BLaER1 treated with 17β-estradiol and CSF1 and Interleukin-3, amounts not matched to agents 10 nM and 100 nM (cell line): ENCODE measurements around the gene RGPD5.
A peak's percentile ranks its signal among the peaks of the same experiment; 100 is the strongest.
"Not testable (repeated sequence)": the region's sequence is repeated elsewhere in the genome, so short reads cannot be mapped to it uniquely, and the experiment has no call there.

ENCODE experiments used
- H3K27ac ChIP-seq, 11 experiments: shearing (Covaris generic); formaldehyde crosslinking; 2 replicates each; pipeline ENCODE4 v1.8.1; 2022
- H3K27me3 ChIP-seq, 11 experiments: shearing (Covaris generic); formaldehyde crosslinking; 2 replicates each; pipeline ENCODE4 v1.8.1; 2022
- H3K36me3 ChIP-seq, 11 experiments: shearing (Covaris generic); formaldehyde crosslinking; 2 replicates each; pipeline ENCODE4 v1.8.1; 2022
- H3K4me1 ChIP-seq, 10 experiments: shearing (Covaris generic); formaldehyde crosslinking; 2 replicates each; pipeline ENCODE4 v1.8.1; 2022
- H3K4me2 ChIP-seq, 11 experiments: shearing (Covaris generic); formaldehyde crosslinking; 2 replicates each; pipeline ENCODE4 v1.8.1; 2022
- H3K4me3 ChIP-seq, 10 experiments: shearing (Covaris generic); formaldehyde crosslinking; 2 replicates each; pipeline ENCODE4 v1.8.1; 2022
- H3K9ac ChIP-seq, 11 experiments: shearing (Covaris generic); formaldehyde crosslinking; 2 replicates each; pipeline ENCODE4 v1.8.1; 2022
- H3K9me3 ChIP-seq, 11 experiments: shearing (Covaris generic); formaldehyde crosslinking; replicated peaks in 1 of 11; 2 replicates each; pipeline ENCODE4 v1.8.1; 2022
- H4K20me1 ChIP-seq, 11 experiments: shearing (Covaris generic); formaldehyde crosslinking; 2 replicates each; pipeline ENCODE4 v1.8.1; 2022

Gene RGPD5

DNA sequence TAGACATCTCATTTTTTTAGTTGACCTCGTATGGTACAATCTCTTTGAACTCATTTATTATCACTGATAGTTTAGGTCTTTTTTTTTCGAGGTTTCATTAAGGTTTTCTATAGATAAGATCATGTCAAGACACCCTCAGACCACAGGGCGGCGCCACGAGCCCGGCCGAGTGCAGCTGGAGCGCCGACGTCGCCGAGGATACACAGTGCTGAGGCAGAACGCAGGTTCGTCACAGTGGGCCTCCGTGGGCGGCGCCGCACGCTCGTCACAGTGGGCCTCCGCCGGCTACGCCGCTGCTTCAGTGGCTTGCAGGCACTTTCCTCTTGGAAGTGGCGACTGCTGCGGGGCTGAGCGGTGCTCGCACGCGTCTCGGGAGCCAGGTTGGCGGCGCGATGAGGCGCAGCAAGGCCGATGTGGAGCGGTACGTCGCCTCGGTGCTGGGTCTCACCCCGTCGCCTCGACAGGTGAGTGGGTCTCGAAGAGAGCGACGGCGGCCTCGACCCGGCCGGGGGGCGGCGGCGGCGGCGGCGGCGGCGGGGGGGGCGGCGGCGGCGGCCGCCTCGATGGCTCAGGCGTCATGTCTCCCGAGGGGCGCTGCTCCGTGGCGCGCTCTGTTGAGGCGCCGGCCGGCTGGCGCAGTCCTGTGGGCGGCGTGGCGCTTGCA lies at the start of gene RGPD5:
Gene RGPD5 (plus strand): TSS at position 232 of the 664 bp plus-strand sequence. CDS start 161 bp downstream, at position 393.
- H3K9ac ChIP-seq, H3K4me1 ChIP-seq, H3K27me3 ChIP-seq, H4K20me1 ChIP-seq, H3K36me3 ChIP-seq, H3K27ac ChIP-seq, H3K4me3 ChIP-seq, H3K4me2 ChIP-seq, H3K9me3 ChIP-seq: not testable (repeated sequence)

DNA sequence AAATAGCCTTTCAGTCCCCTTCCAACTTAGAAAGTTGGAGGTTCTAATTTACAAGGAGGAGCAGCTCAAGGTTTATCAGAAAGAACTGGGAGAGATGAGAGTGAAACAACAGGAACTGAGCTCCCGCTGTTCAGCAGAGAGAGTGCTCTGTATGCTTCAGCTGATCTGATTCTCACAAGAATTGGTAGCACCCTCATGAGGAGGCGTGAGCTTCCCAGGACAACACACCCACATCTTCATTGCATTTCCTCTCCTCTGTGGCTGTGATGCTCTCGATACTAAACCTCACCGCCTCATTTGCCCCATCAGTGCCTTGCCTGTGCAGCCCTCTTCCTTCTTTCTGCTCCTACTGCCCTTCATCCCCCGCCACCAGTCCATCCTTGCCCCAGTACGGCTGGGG lies 42.5 kb upstream of the RGPD5 start:
- H3K27ac ChIP-seq, H3K9ac ChIP-seq, H3K4me3 ChIP-seq, H3K4me2 ChIP-seq, H3K9me3 ChIP-seq, H3K36me3 ChIP-seq, H3K4me1 ChIP-seq, H3K27me3 ChIP-seq, H4K20me1 ChIP-seq: not testable (repeated sequence)

DNA sequence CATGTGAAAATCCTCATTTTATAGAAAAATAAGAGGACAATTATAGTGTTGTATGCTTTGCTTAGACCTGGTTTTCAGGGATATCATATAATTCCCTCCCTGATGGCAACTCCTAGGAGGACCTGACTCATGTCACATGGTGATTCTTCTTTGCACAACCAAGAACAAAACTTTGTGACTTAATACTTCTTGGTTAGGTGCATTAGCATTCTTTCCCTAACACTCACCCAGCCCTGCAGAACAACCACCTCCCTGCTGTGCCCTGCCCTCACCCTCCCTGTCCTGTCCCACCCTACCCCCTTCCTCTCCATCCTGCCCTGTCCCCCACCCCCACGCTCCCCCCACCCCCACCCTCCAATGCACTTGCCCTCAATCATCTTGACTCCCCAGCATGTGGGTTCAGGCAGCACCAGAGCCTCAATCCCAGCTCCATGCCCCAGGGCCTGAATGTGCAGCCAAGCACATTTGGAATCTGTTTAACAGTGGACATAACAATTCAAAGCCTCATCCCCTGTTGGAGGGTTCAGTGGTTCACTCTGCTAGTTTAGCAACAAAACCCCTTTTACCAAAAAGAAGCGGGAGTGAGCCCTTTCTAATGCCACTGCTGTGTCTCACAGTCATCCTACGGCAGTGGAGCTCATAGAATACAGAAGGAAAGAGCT lies 36.8 kb upstream of the RGPD5 start:
- not testable (repeated sequence) for H3K4me3 ChIP-seq, H3K9me3 ChIP-seq, H3K9ac ChIP-seq, H3K4me1 ChIP-seq, H3K36me3 ChIP-seq, H3K4me2 ChIP-seq, H4K20me1 ChIP-seq, H3K27ac ChIP-seq
- peaks cover 0 to 19% (median 13%) of the 10 kb centered on the region in 11 experiments; a peak in 16 of 22 replicates for H3K27me3 ChIP-seq

DNA sequence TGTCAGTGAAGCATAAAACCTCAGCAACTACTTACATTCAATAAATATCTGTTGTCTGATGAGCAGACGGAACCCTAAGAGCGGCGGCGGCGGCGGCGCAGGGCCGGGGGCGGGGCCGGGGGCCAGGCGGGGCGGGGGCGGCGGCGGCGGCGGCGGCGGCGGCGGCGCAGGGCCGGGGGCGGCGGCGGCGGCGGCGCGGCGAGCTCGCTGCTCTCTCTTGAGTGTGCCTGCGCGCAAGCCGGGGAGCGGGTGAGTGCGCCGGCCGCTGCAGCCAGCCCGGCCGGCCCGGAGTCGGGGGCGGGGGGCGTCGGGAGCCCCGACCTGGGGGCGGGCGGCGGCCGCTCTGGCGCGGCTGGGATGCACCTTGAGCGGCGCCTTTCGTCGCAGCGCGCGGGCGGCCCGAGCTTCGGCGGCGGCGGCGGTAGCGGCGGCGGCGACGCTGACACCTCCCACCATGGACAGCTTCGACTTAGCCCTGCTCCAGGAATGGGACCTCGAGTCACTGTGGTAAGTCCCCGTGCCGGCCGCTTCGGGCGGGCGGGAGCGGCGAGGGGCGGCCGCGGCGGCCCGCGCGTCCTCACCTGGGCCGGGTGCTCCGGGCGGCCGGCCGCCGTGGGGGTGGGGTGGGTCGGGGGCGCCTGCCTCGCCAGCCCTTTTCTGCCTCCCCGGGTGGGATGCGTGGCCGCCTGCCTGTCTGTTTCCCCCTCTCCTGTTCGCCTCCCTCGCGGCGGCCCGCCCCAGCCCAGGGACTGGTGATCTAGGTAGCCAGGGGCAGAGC lies 33.7 kb upstream of the RGPD5 start:
- Histone ChIP-seq H3K27me3 (peaks cover 0 to 26% (median 15%) of the 10 kb centered on the region in 11 experiments; a peak in 17 of 22 replicates), H3K4me3 (peak overlapping the region in 5 of 10 experiments; percentile 26 to 46 (median 32); a peak in 4 of 20 replicates), H3K4me2 (peak overlapping the region in 2 of 11 experiments; percentile 21 to 34; a peak in 1 of 22 replicates)
- H3K4me1 ChIP-seq, H3K9me3 ChIP-seq, H3K9ac ChIP-seq, H4K20me1 ChIP-seq, H3K27ac ChIP-seq, H3K36me3 ChIP-seq: not testable (repeated sequence)

DNA sequence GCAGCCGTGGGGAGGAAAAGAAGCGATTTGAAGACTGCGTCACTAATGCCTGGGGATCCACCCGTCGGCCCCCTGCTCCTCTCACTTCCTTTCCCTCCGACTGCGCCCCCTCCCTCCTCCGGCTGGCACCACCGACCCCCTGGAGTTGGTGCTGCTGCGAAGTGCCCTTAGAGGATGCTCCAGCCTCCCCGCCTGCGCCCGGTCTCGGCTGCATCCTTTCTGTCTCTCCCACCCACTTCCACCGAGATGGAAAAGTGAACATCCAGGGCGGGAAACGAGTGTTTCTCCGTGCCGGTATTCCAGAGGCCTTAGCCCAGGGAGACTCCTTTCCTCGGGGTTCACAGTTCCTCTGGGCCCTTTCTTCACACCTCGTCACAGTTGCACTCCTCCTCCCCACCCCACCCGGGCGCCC lies 33.1 kb upstream of the RGPD5 start:
- not testable (repeated sequence) for H4K20me1 ChIP-seq, H3K4me2 ChIP-seq, H3K9ac ChIP-seq, H3K36me3 ChIP-seq, H3K27ac ChIP-seq, H3K4me1 ChIP-seq, H3K9me3 ChIP-seq, H3K4me3 ChIP-seq
- peaks cover 0 to 26% (median 15%) of the 10 kb centered on the region in 11 experiments; a peak in 17 of 22 replicates for H3K27me3 ChIP-seq

DNA sequence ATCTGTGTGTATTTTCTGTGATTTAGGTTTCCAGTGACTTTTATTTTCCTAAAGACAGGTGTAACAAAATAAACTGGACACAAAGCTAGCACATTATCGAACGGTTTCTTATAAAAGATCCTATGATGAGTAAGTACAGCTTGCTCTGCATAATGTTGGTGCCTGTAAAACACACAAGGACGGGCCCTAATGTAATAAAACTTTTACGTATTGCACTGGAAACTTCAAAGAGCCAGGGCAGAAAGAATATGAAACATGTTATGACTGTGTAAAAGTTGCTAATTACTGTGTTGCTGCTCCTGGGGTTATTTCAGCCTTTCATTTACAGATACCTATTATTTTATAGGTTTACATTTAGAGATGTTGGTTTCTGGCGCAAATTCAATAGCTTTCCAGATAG lies 32.1 kb upstream of the RGPD5 start:
- H3K9ac ChIP-seq, H3K9me3 ChIP-seq, H3K4me2 ChIP-seq, H3K27ac ChIP-seq, H3K4me1 ChIP-seq, H3K4me3 ChIP-seq, H4K20me1 ChIP-seq, H3K36me3 ChIP-seq: not testable (repeated sequence)
- H3K27me3 ChIP-seq = peaks cover 0 to 26% (median 15%) of the 10 kb centered on the region in 11 experiments; a peak in 17 of 22 replicates

DNA sequence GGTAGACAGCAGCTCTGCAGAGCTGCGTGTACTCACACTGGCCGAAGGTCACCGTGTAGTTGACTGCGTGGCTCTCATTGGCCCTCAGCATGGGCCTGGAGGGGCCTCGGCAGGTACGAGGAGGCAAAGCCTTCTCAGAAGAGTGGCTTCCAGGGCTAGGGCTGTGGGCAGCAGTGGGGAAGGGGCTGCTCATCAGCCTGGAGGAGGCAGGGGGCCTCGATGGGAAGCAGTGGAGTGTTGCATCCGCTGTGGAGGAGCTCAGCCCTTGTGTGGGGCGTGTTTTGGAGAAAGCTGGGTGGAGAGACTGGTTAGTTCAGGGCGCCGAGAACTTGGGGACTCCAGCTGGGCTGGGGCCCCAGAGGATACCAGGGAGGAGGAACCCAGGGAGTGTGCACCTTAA lies 28.0 kb upstream of the RGPD5 start:
- H3K4me1 ChIP-seq, H3K36me3 ChIP-seq, H3K4me3 ChIP-seq, H4K20me1 ChIP-seq, H3K27ac ChIP-seq, H3K9ac ChIP-seq, H3K9me3 ChIP-seq, H3K4me2 ChIP-seq: not testable (repeated sequence)
- peaks cover 0 to 18% (median 15%) of the 10 kb centered on the region in 11 experiments; a peak in 17 of 22 replicates for H3K27me3 ChIP-seq

DNA sequence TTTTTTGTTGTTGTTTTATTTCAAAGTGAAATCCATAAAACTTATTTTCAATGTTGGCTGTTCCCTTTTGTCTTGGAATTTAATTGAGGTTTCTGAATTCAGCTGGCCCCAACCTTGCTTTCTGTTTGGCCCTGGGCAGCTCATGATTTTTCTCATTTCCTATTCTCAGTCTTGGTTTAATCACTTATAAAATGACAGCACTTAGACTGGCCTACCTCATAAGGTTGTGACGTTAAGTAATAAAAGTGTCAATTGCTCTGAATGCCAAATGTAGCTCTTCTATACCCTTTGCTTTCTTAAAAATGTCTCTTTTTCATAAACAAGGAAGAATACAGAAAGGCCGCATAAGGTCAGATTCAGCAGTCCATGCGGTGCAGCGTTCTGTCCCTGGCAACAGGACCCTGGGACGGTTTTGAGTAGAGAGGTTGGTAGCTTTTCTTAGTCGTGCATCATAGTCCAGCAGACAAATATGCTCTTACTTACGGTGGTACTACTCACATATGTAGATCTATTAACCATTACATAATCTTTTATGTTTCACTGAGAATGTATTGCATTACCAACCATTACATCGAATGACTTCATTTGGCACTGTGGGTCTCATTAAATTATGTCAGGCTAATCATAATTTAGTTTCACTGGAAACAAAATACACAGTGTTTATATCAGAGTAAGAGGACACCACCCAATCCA lies 27.1 kb upstream of the RGPD5 start:
- not testable (repeated sequence) for H3K4me1 ChIP-seq, H3K9ac ChIP-seq, H3K4me2 ChIP-seq, H3K9me3 ChIP-seq, H4K20me1 ChIP-seq, H3K27ac ChIP-seq, H3K36me3 ChIP-seq, H3K4me3 ChIP-seq
- peaks cover 0 to 10% (median 8%) of the 10 kb centered on the region in 11 experiments; a peak in 17 of 22 replicates for H3K27me3 ChIP-seq

DNA sequence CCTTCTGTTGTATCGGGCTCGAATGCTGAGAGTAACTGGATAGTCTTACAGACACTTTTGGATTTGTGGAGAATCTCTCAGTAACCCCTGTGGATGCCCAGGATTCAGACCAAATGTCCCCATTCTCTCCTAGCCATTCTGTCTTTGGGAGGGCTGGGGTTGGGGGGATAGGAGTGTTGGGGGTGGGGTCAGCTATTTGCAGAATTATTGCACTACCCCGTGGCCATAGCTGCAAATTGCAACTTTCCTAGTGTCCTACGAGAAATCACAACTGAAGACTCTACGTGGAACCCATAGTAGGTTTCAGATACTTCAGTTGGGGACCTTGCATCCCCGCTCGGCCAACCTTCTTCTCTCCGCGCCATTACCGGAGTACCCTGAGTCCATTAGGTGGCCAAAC lies 25.2 kb upstream of the RGPD5 start:
- not testable (repeated sequence) for H4K20me1 ChIP-seq, H3K4me1 ChIP-seq, H3K9ac ChIP-seq, H3K9me3 ChIP-seq, H3K27me3 ChIP-seq, H3K4me2 ChIP-seq, H3K36me3 ChIP-seq, H3K27ac ChIP-seq, H3K4me3 ChIP-seq

DNA sequence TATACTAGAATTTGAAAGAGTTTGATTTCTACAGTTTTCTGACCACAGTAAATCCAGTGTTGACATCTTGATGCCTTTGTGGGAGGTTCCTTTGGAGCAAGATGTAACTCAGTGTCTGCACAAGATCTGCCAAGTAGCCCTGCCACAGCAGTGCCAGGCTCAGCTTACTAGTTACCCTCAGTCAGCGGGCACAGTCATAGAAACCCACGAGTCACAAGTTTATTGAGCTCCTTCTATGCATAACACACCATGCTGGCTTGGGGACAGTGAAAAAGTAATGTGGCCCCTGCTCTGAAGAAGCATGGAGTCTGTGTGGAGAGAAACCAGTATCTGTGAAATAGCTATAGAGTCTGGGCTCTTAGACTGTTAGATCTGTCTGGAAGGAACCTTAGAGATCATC lies 15.0 kb upstream of the RGPD5 start:
- H3K4me2 ChIP-seq, H3K9ac ChIP-seq, H3K27ac ChIP-seq, H3K27me3 ChIP-seq, H3K36me3 ChIP-seq, H3K9me3 ChIP-seq, H3K4me1 ChIP-seq, H3K4me3 ChIP-seq, H4K20me1 ChIP-seq: not testable (repeated sequence)

DNA sequence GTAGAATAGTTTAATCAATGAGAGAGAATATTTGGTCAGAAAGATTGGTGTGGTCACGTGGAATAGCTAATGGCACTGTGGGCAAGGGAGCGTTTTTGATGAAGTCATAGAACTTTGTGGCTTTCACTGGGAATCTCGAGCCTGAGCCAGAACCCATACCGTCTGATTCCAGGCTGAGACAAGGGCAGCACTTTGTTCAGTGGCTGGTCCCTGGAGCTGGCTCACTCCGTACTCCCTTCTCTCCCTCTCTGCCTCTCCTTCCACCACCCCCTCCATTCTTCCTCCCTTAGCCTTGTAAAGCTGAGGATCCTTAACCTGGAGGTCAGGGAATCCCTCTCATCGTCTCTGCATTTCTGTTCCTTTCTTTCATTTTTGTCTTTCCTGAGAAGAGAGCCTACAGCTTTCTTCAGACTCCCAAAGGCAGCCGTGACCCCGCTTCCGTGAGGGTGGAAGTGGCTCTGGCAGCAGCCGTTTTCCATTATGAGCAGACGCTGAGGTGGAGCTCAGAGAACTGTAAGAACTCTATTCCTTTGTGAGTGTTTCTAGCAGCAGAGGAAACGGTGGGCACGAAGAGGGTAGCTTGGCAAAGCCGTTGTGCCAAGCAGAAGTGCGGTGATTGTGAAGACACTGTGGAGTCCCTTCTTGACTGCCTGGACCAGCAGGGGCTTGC lies 12.8 kb upstream of the RGPD5 start:
- H3K27ac ChIP-seq, H3K4me1 ChIP-seq, H3K4me2 ChIP-seq, H3K9me3 ChIP-seq, H3K4me3 ChIP-seq, H3K9ac ChIP-seq, H4K20me1 ChIP-seq, H3K36me3 ChIP-seq, H3K27me3 ChIP-seq: not testable (repeated sequence)

DNA sequence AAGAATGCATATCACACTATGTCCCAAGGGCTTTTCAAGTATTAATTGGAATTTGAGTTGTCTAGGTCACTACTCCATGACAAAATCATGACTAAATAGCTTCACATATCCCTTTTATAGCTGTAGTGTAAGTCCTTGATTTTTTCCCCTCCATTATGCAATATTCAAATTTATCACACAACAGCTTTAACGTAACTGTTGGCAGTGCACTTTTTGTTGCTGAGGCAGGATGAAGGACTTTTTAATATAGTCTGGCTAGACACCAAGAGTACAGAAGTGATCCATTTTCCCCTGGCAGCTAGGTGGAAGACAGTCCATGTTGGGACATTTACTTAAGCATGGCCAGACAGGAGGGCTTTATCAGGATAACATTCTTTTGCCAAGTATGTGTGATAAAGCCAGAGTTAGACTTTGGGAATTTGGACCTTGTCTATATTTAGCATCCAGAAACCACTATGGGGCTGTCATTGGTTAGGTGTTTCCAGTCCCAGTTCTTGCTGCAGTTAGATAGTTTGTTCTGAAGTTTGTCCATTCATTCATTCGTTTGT lies 11.6 kb upstream of the RGPD5 start:
- H4K20me1 ChIP-seq, H3K4me3 ChIP-seq, H3K36me3 ChIP-seq, H3K9ac ChIP-seq, H3K4me2 ChIP-seq, H3K27me3 ChIP-seq, H3K4me1 ChIP-seq, H3K9me3 ChIP-seq, H3K27ac ChIP-seq: not testable (repeated sequence)
